UCSD-AML1 (cell line): ENCODE measurements around the gene RABGEF1.
"Not testable (repeated sequence)": the region's sequence is repeated elsewhere in the genome, so short reads cannot be mapped to it uniquely, and the experiment has no call there.

Source experiments
- DNase-seq: peaks from one replicate; lab custom pipeline; 2025; ENCODE audit not compliant: unreplicated experiment; lab: John Stamatoyannopoulos, UW

RABGEF1 gene

DNA sequence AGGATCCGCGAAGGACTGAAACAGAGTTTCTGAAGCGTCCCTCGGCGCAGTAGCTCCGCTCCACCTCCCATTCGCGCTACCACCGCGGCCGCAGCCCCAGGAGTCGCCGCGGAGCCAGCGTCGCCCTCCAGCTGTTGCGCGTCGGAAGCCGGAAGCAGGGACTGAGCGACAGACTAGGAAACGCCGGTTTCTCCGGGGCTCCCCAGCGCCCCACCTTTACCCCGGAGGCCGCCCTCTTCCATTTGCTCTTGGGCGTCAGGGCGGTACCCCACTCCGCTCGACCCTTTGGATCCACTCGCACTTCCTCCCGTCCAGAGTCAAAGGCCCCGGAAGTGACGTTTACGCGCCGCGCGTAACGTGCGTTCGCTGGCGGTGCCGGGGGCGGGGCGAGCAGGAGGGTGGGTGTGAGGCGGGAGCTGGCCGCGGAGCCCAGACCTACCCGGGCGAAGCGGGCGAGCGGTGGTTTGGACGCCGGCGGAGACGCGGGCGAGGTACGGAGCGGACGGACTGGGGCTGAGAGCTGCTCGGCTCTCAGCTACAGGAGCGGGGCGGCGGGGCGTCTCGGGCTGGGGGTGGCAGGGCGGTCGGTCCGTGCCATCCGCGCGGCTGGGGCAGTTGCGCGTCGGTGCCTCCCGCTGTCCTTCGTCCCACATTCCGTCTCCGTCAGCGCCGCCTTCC is at the start of gene RABGEF1:
Gene RABGEF1 (plus strand): TSS at position 432 of the 678 bp plus-strand sequence. CDS start 31,167 bp downstream, outside the sequence.
- DNase-seq = peak; percentile 89

DNA sequence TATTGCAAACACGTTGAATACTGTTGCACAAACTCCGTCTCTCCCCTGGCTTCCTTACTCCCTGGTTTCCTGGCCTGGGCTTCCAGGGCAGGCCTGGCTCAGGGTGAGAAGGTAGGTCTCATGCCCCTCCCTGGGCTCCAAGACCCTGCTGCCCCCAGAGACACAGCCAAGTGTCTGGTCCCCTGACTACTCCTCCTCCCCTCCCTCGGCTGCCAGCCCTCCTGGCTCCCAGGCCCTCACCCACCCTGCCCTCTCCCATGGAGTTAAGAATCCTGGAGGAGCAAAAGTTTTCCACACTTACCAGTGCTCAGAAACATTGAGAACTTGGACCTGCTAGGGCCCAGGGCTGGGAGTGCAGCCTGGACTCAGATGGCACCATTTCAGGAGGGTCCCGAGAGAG is 47.2 kb upstream of the RABGEF1 start:
- no peak for DNase-seq

DNA sequence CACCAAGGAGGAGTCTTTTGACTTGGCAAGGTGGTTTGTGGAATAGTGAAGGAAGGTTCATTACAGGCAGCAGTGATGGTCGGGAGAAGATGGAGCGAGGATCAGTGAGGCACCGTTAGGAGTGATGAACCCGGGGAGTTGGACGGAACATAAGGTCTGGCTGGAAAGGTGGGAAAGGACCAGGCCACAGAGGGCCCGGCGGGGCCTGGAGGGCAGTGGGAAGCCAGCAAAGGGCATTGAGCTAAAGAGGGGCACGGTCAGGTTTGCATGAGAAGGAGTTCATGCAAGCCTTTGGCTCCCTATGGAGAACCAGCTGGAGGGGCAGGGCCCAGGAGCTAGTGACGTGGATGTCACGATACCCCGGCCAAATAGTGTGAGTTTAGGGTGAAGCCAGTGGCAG is 46.2 kb upstream of the RABGEF1 start:
- no peak for DNase-seq

DNA sequence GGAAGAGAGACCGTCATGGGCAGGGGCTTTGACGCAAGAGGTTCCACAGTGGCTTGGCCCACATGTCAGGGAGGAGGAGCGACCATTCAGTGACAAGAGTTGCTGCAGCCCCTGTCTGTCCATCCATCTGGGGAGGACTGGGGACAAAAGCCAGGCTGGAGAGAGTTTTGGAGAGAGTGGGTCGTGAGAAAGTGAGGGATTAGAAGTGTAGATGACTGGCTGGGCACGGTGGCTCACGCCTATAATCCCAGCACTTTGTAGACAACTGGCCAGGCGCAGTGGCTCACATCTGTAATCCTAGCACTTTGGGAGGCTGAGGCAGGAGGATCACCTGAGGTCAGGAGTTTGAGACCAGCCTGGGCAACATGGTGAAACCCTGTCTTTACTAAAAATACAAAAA is 45.1 kb upstream of the RABGEF1 start:
- not testable (repeated sequence) for DNase-seq

DNA sequence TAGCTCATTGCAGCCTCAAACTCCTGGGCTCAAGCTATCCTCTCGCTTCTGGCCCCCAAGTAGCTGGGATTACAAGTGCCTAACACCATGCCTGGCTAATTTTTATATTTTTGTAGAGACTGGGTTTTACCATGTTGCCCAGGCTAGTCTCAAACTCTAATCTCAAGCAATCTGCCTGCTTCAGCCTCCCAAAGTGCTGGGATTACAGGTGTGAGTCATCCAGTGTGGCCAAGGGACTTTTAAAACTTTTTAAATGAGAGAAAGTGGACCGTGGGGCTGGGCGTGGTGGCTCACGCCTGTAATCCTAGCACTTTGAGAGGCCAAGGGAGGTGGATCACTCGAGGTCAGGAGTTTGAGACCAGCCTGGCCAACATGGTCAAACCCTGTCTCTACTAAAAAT is 44.4 kb upstream of the RABGEF1 start:
- DNase-seq = not testable (repeated sequence)

DNA sequence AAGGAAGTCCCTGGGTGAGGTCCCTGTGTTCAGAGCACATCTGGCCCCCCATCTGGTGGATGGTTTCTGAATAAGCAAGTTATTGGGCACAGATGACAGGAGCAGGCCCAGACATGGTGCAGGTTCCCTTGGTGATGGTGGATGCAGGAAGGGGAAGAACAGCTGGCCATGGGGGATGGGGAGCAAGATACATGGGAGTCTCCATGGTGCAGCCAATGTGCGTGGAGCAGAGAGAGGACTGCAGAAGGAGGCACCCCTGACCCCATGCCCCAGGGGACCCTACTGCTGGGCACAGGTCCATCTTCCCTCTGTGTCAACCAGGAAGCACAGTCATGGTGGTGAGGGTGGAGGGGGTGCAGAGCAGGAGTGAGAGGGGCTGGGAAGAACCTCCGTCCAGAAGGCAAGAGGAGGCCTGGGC is 43.8 kb upstream of the RABGEF1 start:
- peak; percentile 8 for DNase-seq

DNA sequence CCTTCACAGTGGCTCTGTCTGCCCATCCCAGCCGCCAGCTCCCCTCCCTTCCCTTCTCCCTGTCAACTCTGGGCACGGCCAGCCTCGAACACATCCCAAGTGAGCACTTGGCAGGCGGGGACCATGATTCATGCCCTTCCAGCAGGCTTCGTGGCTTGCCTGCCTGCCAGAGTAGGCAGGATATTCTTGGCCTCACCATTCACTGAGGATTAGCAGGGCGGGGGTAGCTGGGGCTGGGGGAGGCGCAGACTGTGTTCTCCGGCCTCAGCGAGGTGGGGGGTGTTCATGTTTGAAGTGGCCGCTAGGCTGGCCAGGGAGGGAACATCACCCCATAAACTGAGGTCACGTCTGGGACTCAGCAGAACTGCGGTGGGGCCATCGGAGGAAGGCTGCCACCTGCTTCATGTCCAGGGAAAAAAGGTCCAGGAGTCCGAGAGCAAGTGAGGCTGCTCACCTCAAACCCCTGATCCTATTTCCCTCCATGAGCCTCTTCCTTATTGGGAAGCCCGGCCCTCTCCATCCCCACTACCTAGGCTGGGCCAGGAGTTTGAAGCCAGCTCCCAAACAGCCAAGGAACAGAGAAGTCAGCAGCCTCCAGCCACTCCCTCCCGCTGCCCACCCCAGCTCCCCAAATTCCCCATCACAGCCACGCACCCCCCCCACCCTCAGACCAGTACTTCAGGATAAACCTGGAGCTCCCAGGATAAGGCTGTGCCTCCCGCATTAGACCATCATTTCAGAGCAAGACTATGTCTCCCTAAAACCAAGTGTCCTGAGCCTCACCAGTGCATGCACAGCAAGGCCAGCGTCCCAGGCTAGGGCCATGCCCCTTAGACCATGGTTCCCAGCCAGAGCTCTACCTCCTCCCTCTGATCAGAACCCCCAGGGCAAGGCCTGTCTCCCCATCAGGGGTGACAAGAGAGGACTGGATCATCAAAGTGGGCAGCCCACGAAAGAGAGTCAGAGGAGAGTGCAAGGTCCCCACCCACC is 42.8 kb upstream of the RABGEF1 start:
- no peak for DNase-seq

DNA sequence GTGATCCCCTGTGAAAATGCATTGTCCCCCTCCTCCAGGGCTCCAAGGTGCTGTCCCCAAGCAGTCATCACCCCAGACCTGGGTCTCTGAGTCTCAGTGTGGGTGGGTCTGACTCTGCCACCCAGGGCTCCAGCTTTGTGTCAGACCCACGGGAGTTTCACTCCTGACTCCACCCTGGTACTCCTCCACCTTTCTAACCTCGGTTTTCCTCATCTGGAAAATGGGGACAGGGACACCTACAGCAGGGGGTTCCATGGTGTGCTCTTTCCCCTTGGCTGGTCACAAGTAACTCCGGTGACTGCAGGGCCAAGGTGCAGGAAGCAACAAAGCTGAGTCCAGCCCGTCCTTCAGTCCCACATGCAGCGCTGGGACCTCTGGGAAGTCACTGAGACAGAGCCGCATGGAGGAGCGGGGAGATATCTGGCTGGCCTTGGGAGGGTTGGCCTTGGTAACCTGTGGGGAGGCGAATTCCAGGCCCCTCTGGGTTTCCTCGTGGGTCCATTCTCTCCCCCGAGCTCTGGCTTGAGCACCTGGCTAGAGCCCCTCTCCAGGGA is 41.8 kb upstream of the RABGEF1 start:
- no peak for DNase-seq

DNA sequence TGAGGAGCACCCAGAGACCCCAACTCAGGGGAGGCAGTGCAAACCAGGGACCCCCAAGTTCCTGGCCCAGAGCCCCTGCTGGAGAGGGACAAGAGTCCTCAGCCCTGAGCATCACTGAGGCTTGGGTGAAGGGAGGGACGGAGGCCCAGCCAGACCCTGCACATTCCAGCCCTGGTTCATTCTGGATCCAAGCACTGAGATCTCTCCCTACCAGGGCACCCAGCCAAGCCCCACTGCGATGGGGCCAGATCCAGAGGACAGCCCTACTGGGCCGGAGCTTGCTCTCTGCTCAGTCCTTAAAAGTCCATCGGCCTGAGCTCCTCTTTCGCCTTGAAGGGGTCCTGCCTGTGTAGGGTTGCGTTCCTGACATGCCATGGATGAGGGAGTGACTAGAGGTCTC is 40.5 kb upstream of the RABGEF1 start:
- DNase-seq = no peak

DNA sequence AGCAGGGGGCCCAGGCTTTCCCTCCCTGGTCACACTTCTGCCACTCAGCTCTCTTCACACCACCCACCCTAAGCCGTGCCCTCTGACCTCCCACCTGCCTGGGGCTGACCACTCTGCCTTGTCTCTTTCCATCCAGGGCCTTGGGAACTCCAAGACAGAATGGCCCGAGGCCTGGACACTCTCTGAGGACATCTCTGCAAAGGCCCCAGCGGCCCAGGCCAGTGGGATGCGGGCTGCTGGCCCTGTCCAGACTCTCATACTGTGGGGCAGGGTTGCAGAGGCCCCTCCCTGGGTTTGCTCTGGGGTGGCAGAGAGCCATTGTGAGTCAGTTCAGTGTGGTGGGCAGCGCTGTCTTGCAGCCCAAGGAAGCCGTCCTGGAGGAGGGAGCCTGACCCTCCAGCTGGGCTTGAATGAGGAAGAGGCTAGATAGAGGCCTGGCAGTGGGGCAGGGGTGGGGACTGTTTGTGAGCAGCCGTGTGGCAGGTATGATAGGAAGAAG is 39.9 kb upstream of the RABGEF1 start:
- DNase-seq = no peak

DNA sequence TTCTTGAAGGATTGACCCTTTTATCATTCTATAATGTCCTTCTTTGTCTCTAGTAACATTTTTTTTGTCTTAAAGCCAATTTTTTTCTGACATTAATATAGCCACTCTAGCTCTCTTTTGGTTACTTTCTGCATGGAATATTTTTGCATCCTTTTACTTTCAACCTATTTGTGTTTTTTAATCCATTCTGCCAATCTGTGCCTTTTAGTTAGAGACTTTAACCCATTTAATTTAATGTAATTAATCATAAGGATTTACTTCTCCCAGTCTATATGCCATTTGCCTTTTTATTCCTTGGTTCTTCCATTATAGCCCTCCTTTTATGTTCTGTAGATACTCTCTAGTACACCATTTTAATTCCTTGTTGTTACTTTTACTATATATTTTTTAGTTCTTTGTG is 32.7 kb upstream of the RABGEF1 start:
- DNase-seq = no peak

DNA sequence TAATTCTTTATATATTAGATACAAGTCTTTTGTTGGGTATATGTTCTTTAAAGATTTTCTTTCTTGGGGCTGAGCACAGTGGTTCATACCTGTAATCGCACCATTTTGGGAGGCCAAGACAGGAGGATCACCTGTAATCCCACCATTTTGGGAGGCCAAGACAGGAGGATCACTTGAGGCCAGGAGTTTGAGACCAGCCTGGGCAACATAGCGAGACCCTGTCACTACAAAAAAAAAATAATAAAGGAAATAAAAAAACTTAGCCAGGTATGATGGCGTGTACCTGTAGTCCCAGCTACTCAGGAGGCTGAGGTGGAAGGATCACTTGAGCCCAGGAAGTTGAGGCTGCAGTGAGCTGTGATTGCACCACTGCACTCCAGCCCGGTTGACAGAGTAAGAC is 29.8 kb upstream of the RABGEF1 start:
- DNase-seq = not testable (repeated sequence)

DNA sequence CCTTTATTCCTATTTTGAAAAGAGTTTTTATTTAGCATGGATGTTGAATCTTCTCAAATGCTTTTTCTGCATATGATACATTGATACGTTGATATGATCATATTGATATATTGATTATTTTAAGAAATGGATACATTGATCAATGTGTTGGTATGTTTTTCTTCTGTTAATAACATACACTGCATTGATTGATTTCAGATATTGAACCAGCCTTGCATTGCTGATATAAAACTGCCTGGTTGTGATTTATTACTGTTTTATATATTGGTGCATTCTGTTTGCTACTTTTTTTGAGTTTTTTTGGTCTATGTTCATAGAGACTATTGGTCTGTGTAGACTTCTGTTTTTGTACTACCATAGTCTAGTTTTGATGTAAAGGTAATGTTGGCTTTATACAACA is 26.8 kb upstream of the RABGEF1 start:
- DNase-seq = no peak

DNA sequence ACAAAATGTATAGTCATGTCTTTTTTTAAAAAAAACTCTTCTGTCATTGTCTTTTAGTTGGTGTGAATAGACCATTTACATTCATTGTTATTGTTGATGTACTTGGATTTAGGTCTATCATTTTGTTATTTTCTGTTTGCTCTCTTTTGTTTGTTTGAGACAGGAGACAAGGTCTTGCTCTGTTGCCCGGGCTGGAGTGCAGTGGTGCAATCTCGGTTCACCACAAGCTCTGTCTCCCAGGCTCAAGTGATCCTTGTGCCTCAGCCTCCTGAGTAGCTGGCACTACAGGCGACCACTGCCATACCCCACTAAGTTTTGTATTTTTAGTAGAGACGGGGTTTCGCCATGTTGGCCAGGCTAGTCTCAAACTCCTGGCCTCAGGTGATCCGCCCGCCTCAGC is 23.9 kb upstream of the RABGEF1 start:
- DNase-seq = not testable (repeated sequence)

DNA sequence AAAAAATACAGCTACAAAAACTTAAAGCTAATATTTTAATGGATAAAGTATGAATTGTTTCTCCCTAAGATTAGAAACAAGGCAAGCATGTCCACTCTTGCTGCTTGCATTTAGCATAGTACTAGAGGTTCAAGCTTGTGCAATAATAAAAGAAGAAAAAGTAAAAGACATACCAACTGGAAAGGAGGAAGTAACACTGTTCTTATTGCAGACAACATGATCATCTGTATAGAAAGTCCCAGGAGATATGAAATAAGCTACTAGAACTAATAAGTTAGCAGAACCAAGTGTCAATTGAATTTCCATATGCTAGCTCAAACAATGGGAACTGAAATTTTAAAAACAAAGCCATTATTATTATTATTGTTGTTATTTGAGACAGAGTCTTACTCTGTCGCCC is 20.0 kb upstream of the RABGEF1 start:
- no peak for DNase-seq

DNA sequence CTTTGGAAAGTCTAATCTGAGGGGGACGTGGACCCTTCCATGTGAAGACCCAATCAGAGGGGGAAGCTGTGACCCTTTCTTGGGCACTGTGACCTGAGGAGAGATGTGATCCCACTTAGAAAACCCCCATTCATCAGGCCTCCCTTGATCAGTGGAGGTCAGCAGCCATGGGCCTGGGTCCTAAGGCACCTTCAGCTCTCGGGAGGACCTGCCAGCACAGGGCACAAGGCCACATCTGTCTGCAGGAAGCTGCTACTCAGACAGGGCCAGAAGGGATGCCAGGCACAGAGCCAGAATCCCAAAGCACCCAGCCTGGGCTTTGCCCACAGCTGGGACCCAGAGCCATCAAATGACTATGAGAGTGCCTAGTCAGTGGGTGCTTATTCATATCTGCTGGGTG is 14.7 kb upstream of the RABGEF1 start:
- DNase-seq = no peak

DNA sequence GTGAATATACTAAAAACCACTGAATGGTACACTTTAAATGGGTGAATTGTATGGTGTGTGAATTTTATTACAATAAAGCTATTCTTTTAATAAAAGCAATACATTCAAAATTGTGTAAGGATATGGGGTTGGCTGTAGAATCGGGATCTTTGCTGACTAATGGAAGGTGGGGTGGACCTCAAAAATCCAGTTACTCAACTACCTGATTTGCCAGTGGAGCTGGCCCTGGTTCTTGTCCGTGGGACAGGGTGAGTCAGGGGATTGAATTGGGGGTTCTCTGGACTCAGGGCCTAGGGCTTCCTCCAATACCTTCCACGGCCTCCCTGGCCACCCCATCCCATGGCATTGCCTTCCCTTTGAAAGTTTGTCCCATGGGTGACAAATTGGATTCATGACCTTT is 13.5 kb upstream of the RABGEF1 start:
- DNase-seq = no peak

DNA sequence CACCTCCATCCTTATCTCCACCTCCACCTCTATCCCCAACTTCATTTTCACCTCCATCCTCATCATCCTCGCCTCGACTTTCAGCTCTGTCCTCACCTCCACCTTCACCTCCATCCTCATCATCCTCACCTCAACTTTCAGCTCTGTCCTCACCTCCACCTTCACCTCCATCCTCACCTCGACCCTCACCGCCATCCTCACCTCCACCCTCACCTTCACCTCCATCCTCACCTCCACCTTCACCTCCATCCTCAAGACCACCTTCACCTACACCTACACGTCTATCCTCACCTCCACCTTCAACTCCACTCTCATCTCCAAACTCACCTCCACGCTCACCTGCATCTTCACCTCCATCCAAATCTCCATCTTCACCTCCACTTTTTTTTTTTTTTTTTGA is 12.0 kb upstream of the RABGEF1 start:
- no peak for DNase-seq

DNA sequence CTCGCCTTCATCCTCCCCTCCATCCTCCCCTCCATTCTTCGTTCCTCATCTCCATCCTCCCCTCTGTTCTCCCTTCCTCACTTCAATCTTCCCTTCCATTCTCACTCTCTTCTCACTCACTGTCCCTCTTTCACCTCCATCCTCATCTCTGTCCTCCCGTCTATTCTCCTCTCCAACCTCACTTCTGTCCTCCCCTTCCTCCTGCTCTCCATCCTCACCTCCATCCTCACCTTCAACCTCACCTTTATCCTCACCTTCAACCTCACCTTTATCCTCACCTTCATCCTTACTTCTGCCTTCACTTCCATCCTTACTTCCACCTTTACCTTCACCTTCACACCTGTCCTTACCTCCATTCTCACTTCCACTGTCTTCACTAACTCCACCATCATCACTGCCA is 11.3 kb upstream of the RABGEF1 start:
- no peak for DNase-seq

DNA sequence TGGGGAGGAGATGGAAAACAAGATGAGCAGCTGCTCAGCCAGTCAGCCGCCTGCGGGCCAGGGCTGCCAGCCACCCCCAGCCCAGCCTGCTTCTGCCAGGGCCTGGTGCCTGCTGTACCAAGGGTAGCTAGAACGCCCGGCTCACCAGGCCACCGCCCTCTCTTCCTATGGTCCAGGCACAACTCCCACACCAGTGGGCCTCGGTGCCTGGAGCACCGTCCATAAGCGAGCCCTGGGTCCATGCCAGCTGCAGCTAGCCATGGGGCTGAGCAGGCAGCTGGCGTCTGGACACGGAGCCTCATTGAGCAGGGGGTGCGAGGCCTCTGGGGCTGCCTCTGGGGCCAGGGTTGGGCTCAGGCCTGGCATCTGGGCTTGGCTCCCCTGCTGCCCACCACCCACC is 8.5 kb upstream of the RABGEF1 start:
- no peak for DNase-seq

DNA sequence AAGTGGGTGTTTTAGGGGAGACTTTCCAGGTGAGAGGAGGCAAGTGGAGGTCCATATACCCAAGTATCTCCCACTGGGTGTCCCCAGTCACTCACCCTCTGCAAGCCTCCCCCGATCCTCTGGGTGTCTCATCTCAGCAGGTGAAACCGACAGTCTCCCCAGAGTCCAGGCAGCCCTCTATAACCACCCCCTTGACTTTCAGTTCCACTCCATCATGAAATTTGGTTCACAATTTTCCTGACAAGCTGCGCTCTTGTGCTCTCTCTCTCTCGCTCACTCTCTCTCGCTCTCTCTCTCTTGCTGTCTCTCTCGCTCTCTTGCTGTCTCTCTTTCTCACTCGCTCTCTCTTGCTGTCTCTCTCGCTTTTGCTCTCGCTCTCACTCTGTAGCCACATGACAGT is 8.1 kb upstream of the RABGEF1 start:
- DNase-seq = no peak

DNA sequence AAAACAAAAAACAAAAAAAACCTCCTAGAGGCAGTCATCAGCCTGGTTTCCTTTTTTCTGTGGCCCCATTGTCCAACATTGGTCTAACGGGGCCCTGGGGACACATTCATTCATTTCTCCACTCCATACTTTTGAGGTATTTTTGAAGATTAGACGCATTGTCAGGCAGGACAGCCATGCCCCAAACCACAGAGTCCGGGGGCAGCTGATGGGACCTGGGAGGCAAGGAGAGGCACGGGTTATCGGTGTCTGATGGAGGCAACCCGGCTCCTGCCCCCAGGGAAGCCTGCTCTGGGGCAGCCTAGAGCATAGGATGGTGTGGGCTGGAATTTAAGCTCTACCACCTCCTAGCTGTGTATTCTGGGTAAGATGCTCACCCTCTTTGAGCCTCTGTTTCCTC is 6.5 kb upstream of the RABGEF1 start:
- no peak for DNase-seq
